Measurements from ENCODE around the gene NRG2. TPM values are rescaled to one million over a fixed set of nuclear protein-coding genes. Genes with fewer than 3 reads are reported as not detected.

NRG2 gene
- total RNA-seq, 4 donors from 2014 or later, result 0.80 TPM; not detected in 3

- no peaks in the 10 kb centered on the region for H3K36me3 ChIP-seq
- H3K27ac ChIP-seq, result no peak overlapping the region
- TF ChIP-seq POLR2A (IDR thresholded peaks at IDR 0.05) (no peak), CTCF (IDR thresholded peaks at IDR 0.05) (no peak)
- DNase-seq, result no peak
- H3K4me1 ChIP-seq, result no peaks in the 10 kb centered on the region
- no peak overlapping the region for H3K4me3 ChIP-seq
- no peaks in the 10 kb centered on the region for H3K9me3 ChIP-seq
- H3K27me3 ChIP-seq, result no peaks in the 10 kb centered on the region
These were observed 24.6 kb downstream of the NRG2 start for GRCh38 chr5:140018517-140018916.

- Histone ChIP-seq H3K9me3 (no peaks in the 10 kb centered on the region), H3K4me1 (no peaks in the 10 kb centered on the region), H3K4me3 (no peak overlapping the region), H3K36me3 (no peaks in the 10 kb centered on the region), H3K27ac (no peak overlapping the region), H3K27me3 (no peaks in the 10 kb centered on the region)
- TF ChIP-seq POLR2A (IDR thresholded peaks at IDR 0.05) (no peak), CTCF (IDR thresholded peaks at IDR 0.05) (no peak)
- no peak for DNase-seq
These were observed 25.0 kb downstream of the NRG2 start for GRCh38 chr5:140018096-140018481.

DNA sequence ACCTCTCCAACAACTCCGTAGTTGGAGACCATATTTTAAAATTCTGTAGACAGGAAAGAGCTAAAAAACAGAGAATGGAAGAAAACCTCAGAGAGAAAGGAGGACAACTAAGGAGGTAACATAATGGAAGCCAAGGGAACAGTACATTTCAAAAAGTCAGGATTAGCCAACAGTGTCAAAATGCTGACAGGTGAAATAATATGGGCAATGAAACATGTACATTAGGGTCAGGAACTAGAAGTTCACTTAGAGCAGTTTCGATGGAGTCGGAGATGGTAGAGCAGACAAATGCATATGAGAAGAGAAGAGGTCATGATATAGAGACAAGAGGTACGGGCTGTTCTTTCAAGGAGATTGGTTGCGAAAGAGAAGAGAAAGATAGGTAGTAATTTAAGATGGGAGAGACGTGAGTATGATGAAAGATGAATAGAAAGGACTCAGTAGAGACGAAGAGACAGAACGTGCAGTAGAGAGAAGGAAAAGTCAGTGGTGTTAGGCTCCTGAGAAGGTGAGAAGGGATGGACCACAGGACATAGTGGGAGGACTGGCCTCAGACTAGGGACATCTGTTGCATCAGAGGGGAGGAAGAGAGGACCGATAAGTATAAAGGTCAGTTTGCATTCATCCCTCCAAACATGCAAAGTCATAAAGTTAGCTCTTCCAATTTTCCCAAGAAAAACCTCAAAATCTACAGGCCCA is 25.6 kb downstream of the NRG2 start:
- no peaks in the 10 kb centered on the region for H3K9me3 ChIP-seq
- no peak overlapping the region for H3K27ac ChIP-seq
- H3K4me1 ChIP-seq, result no peaks in the 10 kb centered on the region
- TF ChIP-seq POLR2A (IDR thresholded peaks at IDR 0.05) (no peak), CTCF (IDR thresholded peaks at IDR 0.05) (no peak)
- H3K4me3 ChIP-seq, result no peak overlapping the region
- no peaks in the 10 kb centered on the region for H3K27me3 ChIP-seq
- DNase-seq, result no peak
- no peaks in the 10 kb centered on the region for H3K36me3 ChIP-seq

- no peaks in the 10 kb centered on the region for H3K9me3 ChIP-seq
- no peak overlapping the region for H3K4me3 ChIP-seq
- H3K36me3 ChIP-seq, result no peaks in the 10 kb centered on the region
- no peak for DNase-seq
- no peaks in the 10 kb centered on the region for H3K4me1 ChIP-seq
- H3K27me3 ChIP-seq, result no peaks in the 10 kb centered on the region
- TF ChIP-seq CTCF (IDR thresholded peaks at IDR 0.05), result no peak
- H3K27ac ChIP-seq, result no peak overlapping the region
These were observed 27.4 kb downstream of the NRG2 start for GRCh38 chr5:140015706-140016105.

DNA sequence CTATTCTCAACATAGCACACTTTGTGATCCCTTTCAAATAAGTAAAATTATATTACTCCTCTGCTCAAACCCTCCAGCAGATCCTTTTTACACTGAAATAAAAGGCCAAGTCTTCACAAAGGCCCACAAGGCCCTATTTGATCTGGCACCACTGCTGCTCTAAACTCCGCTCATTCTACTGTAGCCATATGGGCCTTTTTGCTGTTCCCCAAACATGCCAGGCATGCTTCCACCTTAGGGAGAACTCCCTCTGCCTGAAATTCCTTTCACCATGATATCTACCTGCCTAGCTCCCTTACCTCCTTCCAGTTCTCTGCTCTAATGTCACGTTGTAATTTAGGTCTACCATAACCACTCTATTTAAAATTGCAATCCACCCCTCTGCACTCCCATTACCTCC is 28.3 kb downstream of the NRG2 start:
- Histone ChIP-seq H3K4me1 (no peaks in the 10 kb centered on the region), H3K27ac (no peak overlapping the region), H3K4me3 (no peak overlapping the region), H3K9me3 (no peaks in the 10 kb centered on the region), H3K36me3 (no peaks in the 10 kb centered on the region), H3K27me3 (no peaks in the 10 kb centered on the region)
- no peak for DNase-seq
- no peak for TF ChIP-seq CTCF (IDR thresholded peaks at IDR 0.05)
- no peak for TF ChIP-seq POLR2A (IDR thresholded peaks at IDR 0.05)

DNA sequence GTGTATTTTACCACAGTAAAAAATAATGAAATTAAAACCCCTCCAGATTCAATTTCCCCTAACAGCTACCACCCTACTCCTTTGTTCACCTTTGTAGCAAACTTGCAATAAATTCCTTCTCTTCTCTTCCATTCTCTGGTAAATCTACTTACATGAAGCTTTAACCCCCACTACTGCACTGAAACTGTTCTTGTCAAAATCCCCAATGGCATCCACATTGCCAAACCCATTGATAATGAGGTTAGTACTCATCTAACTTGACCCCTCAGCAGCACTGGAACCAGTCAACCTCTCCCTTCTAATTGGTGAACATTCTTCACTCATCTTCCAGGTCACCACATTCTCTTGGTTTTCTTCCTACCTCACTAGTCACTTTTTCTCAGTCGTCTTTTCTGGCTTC is 29.6 kb downstream of the NRG2 start:
- Histone ChIP-seq H3K27ac (no peak overlapping the region), H3K4me1 (no peaks in the 10 kb centered on the region), H3K36me3 (no peaks in the 10 kb centered on the region), H3K27me3 (no peaks in the 10 kb centered on the region), H3K9me3 (no peaks in the 10 kb centered on the region), H3K4me3 (no peak overlapping the region)
- TF ChIP-seq CTCF (IDR thresholded peaks at IDR 0.05), result no peak
- no peak for TF ChIP-seq POLR2A (IDR thresholded peaks at IDR 0.05)
- no peak for DNase-seq
